ENCODE results near the gene INPP4A.
A peak's percentile ranks its signal among the peaks of the same experiment; 100 is the strongest.

The INPP4A gene

DNA sequence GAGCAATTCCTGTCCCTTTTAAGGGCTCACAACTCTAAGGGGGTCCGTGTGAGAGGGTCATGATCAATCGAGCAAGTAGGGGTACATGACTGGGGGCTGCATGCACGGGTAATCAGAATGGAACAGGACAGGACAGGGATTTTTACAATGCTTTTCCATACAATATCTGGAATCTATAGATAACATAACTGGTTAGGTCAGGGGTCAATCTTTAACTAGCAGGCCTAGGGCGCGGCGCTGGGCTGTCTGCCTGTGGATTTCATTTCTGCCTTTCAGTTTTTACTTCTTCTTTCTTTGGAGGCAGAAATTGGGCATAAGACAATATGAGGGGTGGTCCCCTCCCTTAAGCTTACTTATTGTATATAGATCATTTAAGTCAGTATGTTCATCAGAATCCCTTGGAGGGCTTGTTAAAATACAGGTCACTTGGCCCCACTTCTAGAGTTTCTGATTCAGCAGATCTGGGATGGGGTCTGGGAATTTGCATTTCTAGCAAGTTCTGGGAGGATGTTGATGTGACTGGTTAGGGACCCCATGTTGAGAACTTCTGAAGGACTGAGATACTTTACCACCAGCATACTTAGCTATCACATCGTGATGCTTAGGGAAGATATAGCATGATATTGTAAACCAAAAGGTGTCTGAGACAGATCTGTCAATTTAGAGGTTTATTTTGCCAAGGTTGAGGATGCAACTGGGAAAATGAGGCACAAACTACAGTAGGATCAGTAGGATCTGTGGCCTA lies 2.8 kb upstream of the INPP4A start:
- no peaks in the 10 kb centered on the region for H3K36me3 ChIP-seq (ENCODE audit: control insufficient read depth, insufficient read depth, low read length)
- peaks cover 3% of the 10 kb centered on the region for H3K4me1 ChIP-seq (ENCODE audit: control insufficient read depth, insufficient read depth, low read length)
- no peaks in the 10 kb centered on the region for H3K27me3 ChIP-seq (ENCODE audit: control insufficient read depth, insufficient read depth, low read length)
- H3K4me3 ChIP-seq (ENCODE audit: low read length) = no peak overlapping the region
- H3K9ac ChIP-seq (ENCODE audit: low read length) = no peak overlapping the region
- H3K27ac ChIP-seq (ENCODE audit: low read depth, low read length) = no peak overlapping the region

- Histone ChIP-seq H3K27me3 (ENCODE audit: control insufficient read depth, insufficient read depth, low read length) (no peaks in the 10 kb centered on the region), H3K4me3 (ENCODE audit: low read length) (no peak overlapping the region), H3K36me3 (ENCODE audit: control insufficient read depth, insufficient read depth, low read length) (no peaks in the 10 kb centered on the region), H3K27ac (ENCODE audit: low read depth, low read length) (no peak overlapping the region), H3K9ac (ENCODE audit: low read length) (no peak overlapping the region), H3K4me1 (ENCODE audit: control insufficient read depth, insufficient read depth, low read length) (peaks cover 3% of the 10 kb centered on the region)
These were observed 2.2 kb upstream of the INPP4A start for GRCh38 chr2:98442488-98442887.

DNA sequence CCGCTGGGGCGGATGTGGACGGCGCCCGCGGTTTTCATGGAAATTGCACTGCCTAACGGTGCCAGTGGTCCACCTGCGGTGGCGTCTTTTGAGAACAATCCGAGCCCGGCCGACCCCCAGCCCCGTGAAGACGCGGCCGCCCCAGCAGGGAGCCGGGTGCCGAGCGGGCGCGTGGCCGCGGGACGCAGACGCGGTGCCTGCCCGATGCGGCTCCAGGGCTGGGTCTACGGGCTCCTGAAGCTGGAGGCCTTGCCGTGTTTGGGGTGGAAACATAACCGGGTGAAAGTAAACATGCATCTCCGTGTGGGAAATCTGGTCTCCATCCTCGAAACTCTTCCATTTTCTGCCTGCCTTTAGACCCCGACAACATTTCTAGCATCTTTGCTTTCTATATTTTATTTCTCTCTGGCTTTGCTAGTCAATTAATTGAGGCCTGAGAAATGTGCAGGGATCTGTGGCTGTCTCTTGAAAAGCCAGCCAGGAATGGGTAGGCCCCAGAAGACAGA lies 572 bp downstream of the INPP4A start:
- peak overlapping the region; percentile 60 for H3K4me3 ChIP-seq (ENCODE audit: low read length)
- peak overlapping the region; percentile 46 for H3K9ac ChIP-seq (ENCODE audit: low read length)
- no peaks in the 10 kb centered on the region for H3K36me3 ChIP-seq (ENCODE audit: control insufficient read depth, insufficient read depth, low read length)
- H3K27me3 ChIP-seq (ENCODE audit: control insufficient read depth, insufficient read depth, low read length) = no peaks in the 10 kb centered on the region
- H3K4me1 ChIP-seq (ENCODE audit: control insufficient read depth, insufficient read depth, low read length) = peaks cover 3% of the 10 kb centered on the region
- peak overlapping the region; percentile 80 for H3K27ac ChIP-seq (ENCODE audit: low read depth, low read length)

DNA sequence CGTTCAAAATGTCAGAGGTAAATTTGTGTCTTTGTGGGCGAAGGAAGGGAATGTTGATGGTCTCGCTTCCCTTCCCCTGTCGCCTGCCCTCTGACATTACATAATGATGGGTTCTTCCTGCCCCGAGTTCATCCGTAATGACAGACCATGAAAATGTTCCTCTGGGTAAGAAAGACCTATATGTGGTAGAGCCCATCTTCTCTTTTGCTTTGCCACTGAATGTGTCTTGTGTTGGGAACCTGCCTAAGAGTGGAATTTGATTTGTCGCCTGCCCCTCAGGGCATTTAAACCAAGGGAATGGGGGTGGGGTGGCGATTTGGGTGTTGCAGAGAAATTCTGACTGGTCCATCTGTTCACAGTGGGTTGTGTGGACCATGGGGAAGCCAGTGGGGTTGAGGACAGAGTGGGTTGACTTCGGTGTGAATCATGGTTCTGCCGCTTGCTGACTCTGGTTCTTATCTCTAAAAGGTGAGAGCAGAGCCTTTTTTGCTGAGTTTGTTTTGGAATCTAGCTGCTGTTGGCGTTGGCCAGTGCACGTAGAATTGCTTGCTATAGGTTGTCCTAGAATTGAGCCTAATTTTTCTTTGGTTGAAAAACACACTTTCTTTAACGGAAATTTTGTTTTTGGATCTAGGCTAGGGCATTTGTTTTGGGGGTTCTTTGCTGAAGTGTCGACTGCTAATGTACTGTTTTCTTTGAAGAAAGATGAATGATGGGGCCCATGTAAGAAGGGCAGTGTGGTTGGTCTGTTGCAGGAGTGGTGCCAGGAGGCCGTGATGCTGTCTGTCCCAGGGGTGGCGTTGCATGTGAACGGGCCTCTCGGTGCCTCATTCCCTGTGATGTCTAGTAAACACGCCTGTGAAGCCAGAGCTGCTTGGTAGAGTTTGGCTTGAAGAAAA lies 1.3 kb downstream of the INPP4A start:
- peak overlapping the region; percentile 46 for H3K9ac ChIP-seq (ENCODE audit: low read length)
- H3K4me1 ChIP-seq (ENCODE audit: control insufficient read depth, insufficient read depth, low read length) = peaks cover 3% of the 10 kb centered on the region

GRCh38 chr2:98446850-98447249 lies 2.2 kb downstream of the INPP4A start:
- H3K4me1 ChIP-seq (ENCODE audit: control insufficient read depth, insufficient read depth, low read length) = peaks cover 3% of the 10 kb centered on the region
- H3K9ac ChIP-seq (ENCODE audit: low read length) = no peak overlapping the region
- no peak overlapping the region for H3K27ac ChIP-seq (ENCODE audit: low read depth, low read length)
- H3K36me3 ChIP-seq (ENCODE audit: control insufficient read depth, insufficient read depth, low read length) = no peaks in the 10 kb centered on the region
- H3K4me3 ChIP-seq (ENCODE audit: low read length) = peak overlapping the region; percentile 9
- no peaks in the 10 kb centered on the region for H3K27me3 ChIP-seq (ENCODE audit: control insufficient read depth, insufficient read depth, low read length)

More for the DNA sequence above, 1.3 kb downstream of the INPP4A start:
- Histone ChIP-seq H3K4me3 (ENCODE audit: low read length) (peak overlapping the region; percentile 60), H3K27me3 (ENCODE audit: control insufficient read depth, insufficient read depth, low read length) (no peaks in the 10 kb centered on the region), H3K36me3 (ENCODE audit: control insufficient read depth, insufficient read depth, low read length) (no peaks in the 10 kb centered on the region), H3K27ac (ENCODE audit: low read depth, low read length) (peak overlapping the region; percentile 80)

DNA sequence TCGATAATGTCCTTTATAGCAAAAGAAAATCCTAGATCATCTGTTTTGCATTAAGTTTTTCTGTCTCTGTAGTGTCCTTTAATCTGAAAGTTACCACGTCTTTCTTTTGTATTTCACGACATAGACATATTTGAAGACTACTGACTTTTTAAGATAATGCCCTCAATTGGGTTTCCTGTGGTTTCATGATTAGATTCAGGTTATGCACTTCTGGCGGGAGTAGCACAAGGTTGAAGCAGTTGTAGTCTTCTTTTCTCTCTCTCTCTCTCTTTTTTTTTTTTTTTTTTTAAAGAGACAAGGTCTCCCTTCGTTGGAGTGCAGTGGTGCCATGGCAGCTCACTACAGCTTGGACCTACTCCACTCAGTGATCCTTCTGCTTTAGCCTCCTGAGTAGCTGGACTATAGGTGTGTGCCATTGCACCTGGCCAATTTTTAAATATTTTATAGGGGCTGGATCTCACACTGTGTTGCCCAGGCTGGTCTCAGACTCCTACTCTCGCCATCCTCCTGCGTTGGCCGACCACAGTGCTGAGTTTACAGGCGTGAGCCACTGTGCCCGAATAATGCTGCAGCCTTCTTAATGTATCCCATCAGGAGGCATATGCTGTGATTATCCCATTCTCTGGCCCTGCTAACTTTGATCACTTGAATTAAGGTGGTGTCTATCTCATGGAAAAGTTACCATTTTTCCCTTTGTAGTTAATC lies 3.9 kb downstream of the INPP4A start:
- Histone ChIP-seq H3K36me3 (ENCODE audit: control insufficient read depth, insufficient read depth, low read length) (no peaks in the 10 kb centered on the region), H3K4me1 (ENCODE audit: control insufficient read depth, insufficient read depth, low read length) (peaks cover 3% of the 10 kb centered on the region), H3K27me3 (ENCODE audit: control insufficient read depth, insufficient read depth, low read length) (no peaks in the 10 kb centered on the region), H3K27ac (ENCODE audit: low read depth, low read length) (no peak overlapping the region), H3K4me3 (ENCODE audit: low read length) (no peak overlapping the region), H3K9ac (ENCODE audit: low read length) (no peak overlapping the region)

- Histone ChIP-seq H3K36me3 (ENCODE audit: control insufficient read depth, insufficient read depth, low read length) (no peaks in the 10 kb centered on the region), H3K4me3 (ENCODE audit: low read length) (no peak overlapping the region), H3K9ac (ENCODE audit: low read length) (no peak overlapping the region), H3K4me1 (ENCODE audit: control insufficient read depth, insufficient read depth, low read length) (peaks cover 6% of the 10 kb centered on the region), H3K27ac (ENCODE audit: low read depth, low read length) (no peak overlapping the region), H3K27me3 (ENCODE audit: control insufficient read depth, insufficient read depth, low read length) (no peaks in the 10 kb centered on the region)
These were observed 7.9 kb downstream of the INPP4A start for GRCh38 chr2:98452396-98453027.

- H3K4me1 ChIP-seq (ENCODE audit: control insufficient read depth, insufficient read depth, low read length) = peaks cover 6% of the 10 kb centered on the region
- H3K4me3 ChIP-seq (ENCODE audit: low read length) = no peak overlapping the region
- H3K9ac ChIP-seq (ENCODE audit: low read length) = no peak overlapping the region
- H3K27me3 ChIP-seq (ENCODE audit: control insufficient read depth, insufficient read depth, low read length) = no peaks in the 10 kb centered on the region
- H3K27ac ChIP-seq (ENCODE audit: low read depth, low read length) = no peak overlapping the region
- H3K36me3 ChIP-seq (ENCODE audit: control insufficient read depth, insufficient read depth, low read length) = no peaks in the 10 kb centered on the region
These were observed 8.4 kb downstream of the INPP4A start for GRCh38 chr2:98453083-98453482.

GRCh38 chr2:98453531-98453930 lies 8.9 kb downstream of the INPP4A start:
- Histone ChIP-seq H3K4me1 (ENCODE audit: control insufficient read depth, insufficient read depth, low read length) (peaks cover 6% of the 10 kb centered on the region), H3K4me3 (ENCODE audit: low read length) (no peak overlapping the region), H3K27ac (ENCODE audit: low read depth, low read length) (no peak overlapping the region), H3K36me3 (ENCODE audit: control insufficient read depth, insufficient read depth, low read length) (no peaks in the 10 kb centered on the region), H3K9ac (ENCODE audit: low read length) (no peak overlapping the region), H3K27me3 (ENCODE audit: control insufficient read depth, insufficient read depth, low read length) (no peaks in the 10 kb centered on the region)

GRCh38 chr2:98454073-98454472 lies 9.4 kb downstream of the INPP4A start:
- Histone ChIP-seq H3K36me3 (ENCODE audit: control insufficient read depth, insufficient read depth, low read length) (no peaks in the 10 kb centered on the region), H3K27me3 (ENCODE audit: control insufficient read depth, insufficient read depth, low read length) (no peaks in the 10 kb centered on the region), H3K27ac (ENCODE audit: low read depth, low read length) (no peak overlapping the region), H3K4me1 (ENCODE audit: control insufficient read depth, insufficient read depth, low read length) (peaks cover 6% of the 10 kb centered on the region), H3K4me3 (ENCODE audit: low read length) (no peak overlapping the region), H3K9ac (ENCODE audit: low read length) (no peak overlapping the region)

GRCh38 chr2:98454500-98455235 lies 10.0 kb downstream of the INPP4A start:
- no peak overlapping the region for H3K9ac ChIP-seq (ENCODE audit: low read length)
- H3K27ac ChIP-seq (ENCODE audit: low read depth, low read length) = peak overlapping the region; percentile 68
- H3K4me1 ChIP-seq (ENCODE audit: control insufficient read depth, insufficient read depth, low read length) = peaks cover 10% of the 10 kb centered on the region

More at GRCh38 chr2:98454500-98455235, 10.0 kb downstream of the INPP4A start:
- Histone ChIP-seq H3K36me3 (ENCODE audit: control insufficient read depth, insufficient read depth, low read length) (no peaks in the 10 kb centered on the region), H3K27me3 (ENCODE audit: control insufficient read depth, insufficient read depth, low read length) (no peaks in the 10 kb centered on the region), H3K4me3 (ENCODE audit: low read length) (no peak overlapping the region)

All from rectal smooth muscle tissue (tissue), 1 donor.